Measurements from ENCODE around the gene USP17L15.
"Not testable (repeated sequence)": the region's sequence is repeated elsewhere in the genome, so short reads cannot be mapped to it uniquely, and the experiment has no call there.

The USP17L15 gene, protein sequence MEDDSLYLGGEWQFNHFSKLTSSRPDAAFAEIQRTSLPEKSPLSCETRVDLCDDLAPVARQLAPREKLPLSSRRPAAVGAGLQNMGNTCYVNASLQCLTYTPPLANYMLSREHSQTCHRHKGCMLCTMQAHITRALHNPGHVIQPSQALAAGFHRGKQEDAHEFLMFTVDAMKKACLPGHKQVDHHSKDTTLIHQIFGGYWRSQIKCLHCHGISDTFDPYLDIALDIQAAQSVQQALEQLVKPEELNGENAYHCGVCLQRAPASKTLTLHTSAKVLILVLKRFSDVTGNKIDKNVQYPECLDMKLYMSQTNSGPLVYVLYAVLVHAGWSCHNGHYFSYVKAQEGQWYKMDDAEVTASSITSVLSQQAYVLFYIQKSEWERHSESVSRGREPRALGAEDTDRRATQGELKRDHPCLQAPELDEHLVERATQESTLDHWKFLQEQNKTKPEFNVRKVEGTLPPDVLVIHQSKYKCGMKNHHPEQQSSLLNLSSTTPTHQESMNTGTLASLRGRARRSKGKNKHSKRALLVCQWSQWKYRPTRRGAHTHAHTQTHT

DNA sequence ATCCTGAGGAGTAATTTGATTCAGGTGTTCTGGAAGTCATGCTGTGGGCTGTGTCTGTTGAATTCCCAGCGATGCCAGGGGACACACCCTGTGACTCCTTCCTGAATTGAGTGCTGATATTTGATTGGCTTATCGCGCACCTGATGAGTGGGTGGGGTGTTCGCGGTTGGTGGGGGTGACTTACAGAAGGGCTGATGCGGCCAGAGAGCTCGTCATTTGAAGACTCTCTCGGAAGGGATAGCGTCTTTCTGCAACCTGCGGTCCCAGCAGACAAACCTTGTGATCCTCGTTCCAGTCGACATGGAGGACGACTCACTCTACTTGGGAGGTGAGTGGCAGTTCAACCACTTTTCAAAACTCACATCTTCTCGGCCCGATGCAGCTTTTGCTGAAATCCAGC lies at the start of gene USP17L15:
TSS of gene USP17L15 (plus strand) at position 301 of the 400 bp plus-strand sequence. CDS start at position 301, 0 bp downstream.
- H3K4me3 ChIP-seq (ENCODE audit: low read depth, low read length), result not testable (repeated sequence)

GRCh38 chr4:9210357-9210756 lies 23.8 kb upstream of the USP17L15 start, which contains the start of gene USP17L10:
Gene USP17L10 (plus strand): TSS chr4:9210657. CDS start chr4:9210657, 0 bp downstream.
- H3K4me3 ChIP-seq (ENCODE audit: low read depth, low read length), result not testable (repeated sequence)

DNA sequence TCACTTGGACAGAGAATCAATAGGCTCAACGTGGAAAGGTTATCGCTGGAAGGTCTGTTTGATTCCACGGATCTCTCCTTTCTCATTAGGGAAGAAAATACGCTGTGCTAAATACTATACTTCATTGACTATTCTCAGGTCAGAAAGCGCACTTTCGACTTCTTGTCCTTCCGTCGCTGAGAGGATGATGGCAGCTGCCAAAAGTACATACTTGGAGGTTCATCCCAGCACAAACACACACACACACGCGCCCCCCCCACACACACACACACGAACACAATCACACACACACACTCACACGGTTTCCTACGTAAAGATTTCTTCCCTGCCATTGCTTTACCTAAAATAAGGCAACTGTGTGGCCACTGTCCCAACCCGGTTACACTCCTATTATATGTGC lies 19.5 kb upstream of the USP17L15 start:
- H3K4me3 ChIP-seq (ENCODE audit: low read depth, low read length), result not testable (repeated sequence)

GRCh38 chr4:9215105-9215504 lies 19.1 kb upstream of the USP17L15 start, which contains the start of gene USP17L11:
Gene USP17L11 (plus strand): TSS chr4:9215405. CDS start chr4:9215405, 0 bp downstream.
- H3K4me3 ChIP-seq (ENCODE audit: low read depth, low read length), result not testable (repeated sequence)

DNA sequence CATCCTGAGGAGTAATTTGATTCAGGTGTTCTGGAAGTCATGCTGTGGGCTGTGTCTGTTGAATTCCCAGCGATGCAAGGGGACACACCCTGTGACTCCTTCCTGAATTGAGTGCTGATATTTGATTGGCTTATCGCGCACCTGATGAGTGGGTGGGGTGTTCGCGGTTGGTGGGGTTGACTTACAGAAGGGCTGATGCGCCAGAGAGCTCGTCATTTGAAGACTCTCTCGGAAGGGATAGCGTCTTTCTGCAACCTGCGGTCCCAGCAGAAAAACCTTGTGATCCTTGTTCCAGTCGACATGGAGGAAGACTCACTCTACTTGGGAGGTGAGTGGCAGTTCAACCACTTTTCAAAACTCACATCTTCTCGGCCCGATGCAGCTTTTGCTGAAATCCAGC lies 14.3 kb upstream of the USP17L15 start, which contains the start of gene USP17L12:
TSS of gene USP17L12 (plus strand) at position 301 of the 400 bp plus-strand sequence. CDS start at position 301, 0 bp downstream.
- H3K4me3 ChIP-seq (ENCODE audit: low read depth, low read length), result not testable (repeated sequence)

GRCh38 chr4:9224596-9224995 lies 9.6 kb upstream of the USP17L15 start, which contains the start of gene USP17L13:
Gene USP17L13 (plus strand): TSS chr4:9224896. CDS start chr4:9224896, 0 bp downstream.
- not testable (repeated sequence) for H3K4me3 ChIP-seq (ENCODE audit: low read depth, low read length)

DNA sequence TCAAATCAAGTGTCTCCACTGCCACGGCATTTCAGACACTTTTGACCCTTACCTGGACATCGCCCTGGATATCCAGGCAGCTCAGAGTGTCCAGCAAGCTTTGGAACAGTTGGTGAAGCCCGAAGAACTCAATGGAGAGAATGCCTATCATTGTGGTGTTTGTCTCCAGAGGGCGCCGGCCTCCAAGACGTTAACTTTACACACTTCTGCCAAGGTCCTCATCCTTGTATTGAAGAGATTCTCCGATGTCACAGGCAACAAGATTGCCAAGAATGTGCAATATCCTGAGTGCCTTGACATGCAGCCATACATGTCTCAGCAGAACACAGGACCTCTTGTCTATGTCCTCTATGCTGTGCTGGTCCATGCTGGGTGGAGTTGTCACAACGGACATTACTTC lies 3.9 kb upstream of the USP17L15 start:
- H3K4me3 ChIP-seq (ENCODE audit: low read depth, low read length), result not testable (repeated sequence)

- not testable (repeated sequence) for H3K4me3 ChIP-seq (ENCODE audit: low read depth, low read length)
These were observed 4.3 kb downstream of the USP17L15 start for GRCh38 chr4:9238461-9238860.

DNA sequence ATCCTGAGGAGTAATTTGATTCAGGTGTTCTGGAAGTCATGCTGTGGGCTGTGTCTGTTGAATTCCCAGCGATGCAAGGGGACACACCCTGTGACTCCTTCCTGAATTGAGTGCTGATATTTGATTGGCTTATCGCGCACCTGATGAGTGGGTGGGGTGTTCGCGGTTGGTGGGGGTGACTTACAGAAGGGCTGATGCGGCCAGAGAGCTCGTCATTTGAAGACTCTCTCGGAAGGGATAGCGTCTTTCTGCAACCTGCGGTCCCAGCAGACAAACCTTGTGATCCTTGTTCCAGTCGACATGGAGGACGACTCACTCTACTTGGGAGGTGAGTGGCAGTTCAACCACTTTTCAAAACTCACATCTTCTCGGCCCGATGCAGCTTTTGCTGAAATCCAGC lies 9.4 kb downstream of the USP17L15 start, which contains the start of gene USP17L17:
TSS of gene USP17L17 (plus strand) at position 301 of the 400 bp plus-strand sequence. CDS start at position 301, 0 bp downstream.
- not testable (repeated sequence) for H3K4me3 ChIP-seq (ENCODE audit: low read depth, low read length)

GRCh38 chr4:9247953-9248680 lies 13.9 kb downstream of the USP17L15 start, which contains the start of gene USP17L18:
Gene USP17L18 (plus strand): TSS chr4:9248630. CDS start chr4:9248630, 0 bp downstream.
- not testable (repeated sequence) for H3K4me3 ChIP-seq (ENCODE audit: low read depth, low read length)

DNA sequence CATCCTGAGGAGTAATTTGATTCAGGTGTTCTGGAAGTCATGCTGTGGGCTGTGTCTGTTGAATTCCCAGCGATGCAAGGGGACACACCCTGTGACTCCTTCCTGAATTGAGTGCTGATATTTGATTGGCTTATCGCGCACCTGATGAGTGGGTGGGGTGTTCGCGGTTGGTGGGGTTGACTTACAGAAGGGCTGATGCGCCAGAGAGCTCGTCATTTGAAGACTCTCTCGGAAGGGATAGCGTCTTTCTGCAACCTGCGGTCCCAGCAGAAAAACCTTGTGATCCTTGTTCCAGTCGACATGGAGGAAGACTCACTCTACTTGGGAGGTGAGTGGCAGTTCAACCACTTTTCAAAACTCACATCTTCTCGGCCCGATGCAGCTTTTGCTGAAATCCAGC lies 18.9 kb downstream of the USP17L15 start, which contains the start of gene USP17L19:
TSS of gene USP17L19 (plus strand) at position 301 of the 400 bp plus-strand sequence. CDS start at position 301, 0 bp downstream.
- not testable (repeated sequence) for H3K4me3 ChIP-seq (ENCODE audit: low read depth, low read length)

DNA sequence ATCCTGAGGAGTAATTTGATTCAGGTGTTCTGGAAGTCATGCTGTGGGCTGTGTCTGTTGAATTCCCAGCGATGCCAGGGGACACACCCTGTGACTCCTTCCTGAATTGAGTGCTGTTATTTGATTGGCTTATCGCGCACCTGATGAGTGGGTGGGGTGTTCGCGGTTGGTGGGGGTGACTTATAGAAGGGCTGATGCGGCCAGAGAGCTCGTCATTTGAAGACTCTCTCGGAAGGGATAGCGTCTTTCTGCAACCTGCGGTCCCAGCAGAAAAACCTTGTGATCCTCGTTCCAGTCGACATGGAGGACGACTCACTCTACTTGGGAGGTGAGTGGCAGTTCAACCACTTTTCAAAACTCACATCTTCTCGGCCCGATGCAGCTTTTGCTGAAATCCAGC lies 23.6 kb downstream of the USP17L15 start, which contains the start of gene USP17L20:
TSS of gene USP17L20 (plus strand) at position 301 of the 400 bp plus-strand sequence. CDS start at position 301, 0 bp downstream.
- not testable (repeated sequence) for H3K4me3 ChIP-seq (ENCODE audit: low read depth, low read length)

DNA sequence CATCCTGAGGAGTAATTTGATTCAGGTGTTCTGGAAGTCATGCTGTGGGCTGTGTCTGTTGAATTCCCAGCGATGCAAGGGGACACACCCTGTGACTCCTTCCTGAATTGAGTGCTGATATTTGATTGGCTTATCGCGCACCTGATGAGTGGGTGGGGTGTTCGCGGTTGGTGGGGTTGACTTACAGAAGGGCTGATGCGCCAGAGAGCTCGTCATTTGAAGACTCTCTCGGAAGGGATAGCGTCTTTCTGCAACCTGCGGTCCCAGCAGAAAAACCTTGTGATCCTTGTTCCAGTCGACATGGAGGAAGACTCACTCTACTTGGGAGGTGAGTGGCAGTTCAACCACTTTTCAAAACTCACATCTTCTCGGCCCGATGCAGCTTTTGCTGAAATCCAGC lies 28.4 kb downstream of the USP17L15 start, which contains the start of gene USP17L21:
TSS of gene USP17L21 (plus strand) at position 301 of the 400 bp plus-strand sequence. CDS start at position 301, 0 bp downstream.
- not testable (repeated sequence) for H3K4me3 ChIP-seq (ENCODE audit: low read depth, low read length)

- not testable (repeated sequence) for H3K4me3 ChIP-seq (ENCODE audit: low read depth, low read length)
These were observed 33.1 kb downstream of the USP17L15 start, which contains the start of gene USP17L22 for GRCh38 chr4:9267319-9267718. Gene USP17L22 (plus strand): TSS chr4:9267619. CDS start chr4:9267619, 0 bp downstream.

GRCh38 chr4:9271719-9272118 lies 37.5 kb downstream of the USP17L15 start:
- not testable (repeated sequence) for H3K4me3 ChIP-seq (ENCODE audit: low read depth, low read length)

Measured in iPS-11a (cell line).